Measurements from ENCODE around the gene CLDN6.

CLDN6 gene

DNA sequence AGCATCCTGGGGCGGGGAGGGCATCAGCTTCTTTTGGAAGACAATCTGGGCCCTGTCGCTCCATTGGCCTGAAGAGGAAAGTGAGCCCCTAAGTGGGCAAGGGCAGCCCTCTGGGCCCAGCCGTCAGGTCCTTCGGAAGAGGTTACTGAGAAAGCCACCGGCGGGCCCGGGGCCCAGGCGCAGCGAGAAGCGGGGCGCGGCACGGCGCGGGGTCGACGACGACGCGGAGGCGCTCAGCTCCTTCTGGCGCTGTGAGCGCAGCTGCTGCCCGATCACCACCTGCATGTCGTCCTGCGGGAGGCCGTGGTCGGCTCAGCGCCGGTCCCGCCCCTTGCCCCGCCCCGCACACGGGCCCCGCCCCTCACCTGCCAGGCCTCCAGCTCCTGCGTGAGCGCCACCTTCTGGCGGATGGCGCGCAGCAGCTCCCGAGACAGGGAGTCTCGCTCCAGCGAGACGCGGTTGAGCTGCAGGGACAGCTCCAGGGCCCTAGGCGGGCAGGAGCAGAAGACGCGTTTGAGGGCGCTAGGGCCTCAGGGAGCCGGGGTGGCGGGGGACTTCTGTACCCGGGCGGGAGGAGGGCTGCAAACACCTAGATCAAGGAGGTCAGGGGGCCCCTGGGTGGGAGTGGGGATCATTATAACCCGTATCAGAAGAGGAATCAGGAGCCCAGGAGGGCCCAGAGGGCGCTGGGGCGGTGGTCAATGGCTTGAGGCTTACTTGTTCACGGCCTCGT, 10.2 kb upstream of the CLDN6 start:
- DNase-seq (ENCODE audit: low spot score), result peak; percentile 57

DNA sequence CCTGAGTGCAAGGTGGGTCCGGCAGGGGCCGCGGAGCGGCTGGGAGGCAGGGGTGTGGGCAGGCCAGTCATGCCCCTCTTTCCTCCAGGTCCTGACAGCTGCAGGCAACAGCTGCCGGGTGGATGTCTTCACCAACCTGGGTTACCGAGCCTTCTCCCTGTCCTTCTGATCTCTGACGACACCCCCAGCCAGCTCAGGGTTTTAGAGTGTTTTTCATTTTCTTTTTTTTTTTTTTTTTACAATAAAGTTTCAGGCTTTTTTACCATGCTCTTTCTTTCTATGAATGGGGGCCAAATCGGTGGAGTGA, 9.5 kb upstream of the CLDN6 start:
- DNase-seq (ENCODE audit: low spot score), result no peak

DNA sequence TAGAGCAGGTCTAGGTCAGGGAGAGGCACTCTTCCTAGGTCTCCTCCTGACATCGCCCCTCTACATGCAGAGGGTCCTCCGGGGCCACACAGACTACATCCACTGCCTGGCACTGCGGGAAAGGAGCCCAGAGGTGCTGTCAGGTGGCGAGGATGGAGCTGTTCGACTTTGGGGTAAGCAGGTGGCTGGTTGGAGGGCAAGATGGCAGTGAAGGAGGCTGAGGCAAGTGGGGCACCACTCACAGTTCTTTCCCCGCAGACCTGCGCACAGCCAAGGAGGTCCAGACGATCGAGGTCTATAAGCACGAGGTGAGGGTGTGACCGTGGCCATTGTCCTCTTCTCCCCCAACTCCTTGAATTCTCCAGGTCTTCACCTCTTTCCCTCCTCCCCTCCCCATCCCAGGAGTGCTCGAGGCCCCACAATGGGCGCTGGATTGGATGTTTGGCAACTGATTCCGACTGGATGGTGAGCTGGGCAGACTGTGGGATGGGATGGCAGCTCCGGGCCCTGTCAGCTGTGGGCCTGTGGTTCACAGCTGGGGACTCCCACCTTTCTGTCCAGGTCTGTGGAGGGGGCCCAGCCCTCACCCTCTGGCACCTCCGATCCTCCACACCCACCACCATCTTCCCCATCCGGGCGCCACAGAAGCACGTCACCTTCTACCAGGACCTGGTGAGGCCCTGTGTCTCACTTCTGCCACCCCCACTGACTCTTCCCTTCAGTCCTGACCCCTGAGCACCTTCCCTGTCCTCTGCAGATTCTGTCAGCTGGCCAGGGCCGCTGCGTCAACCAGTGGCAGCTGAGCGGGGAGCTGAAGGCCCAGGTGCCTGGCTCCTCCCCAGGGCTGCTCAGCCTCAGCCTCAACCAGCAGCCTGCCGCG, 8.9 kb upstream of the CLDN6 start:
- no peak for DNase-seq (ENCODE audit: low spot score)

DNA sequence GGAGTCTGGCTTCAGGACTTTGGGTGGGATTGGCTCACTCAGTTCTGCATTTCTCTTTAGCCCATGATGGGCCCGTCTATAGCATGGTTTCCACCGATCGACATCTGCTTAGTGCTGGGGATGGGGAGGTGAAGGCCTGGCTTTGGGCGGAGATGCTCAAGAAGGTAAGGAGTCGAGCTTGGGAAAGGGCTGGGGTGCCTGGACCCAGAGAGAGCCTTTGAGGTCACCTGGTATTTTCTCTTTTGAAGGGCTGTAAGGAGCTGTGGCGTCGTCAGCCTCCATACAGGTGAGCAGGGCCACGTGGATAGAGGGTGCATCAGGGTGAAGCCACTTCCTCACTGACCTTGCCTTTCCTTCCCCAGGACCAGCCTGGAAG, 8.0 kb upstream of the CLDN6 start:
- DNase-seq (ENCODE audit: low spot score), result no peak

DNA sequence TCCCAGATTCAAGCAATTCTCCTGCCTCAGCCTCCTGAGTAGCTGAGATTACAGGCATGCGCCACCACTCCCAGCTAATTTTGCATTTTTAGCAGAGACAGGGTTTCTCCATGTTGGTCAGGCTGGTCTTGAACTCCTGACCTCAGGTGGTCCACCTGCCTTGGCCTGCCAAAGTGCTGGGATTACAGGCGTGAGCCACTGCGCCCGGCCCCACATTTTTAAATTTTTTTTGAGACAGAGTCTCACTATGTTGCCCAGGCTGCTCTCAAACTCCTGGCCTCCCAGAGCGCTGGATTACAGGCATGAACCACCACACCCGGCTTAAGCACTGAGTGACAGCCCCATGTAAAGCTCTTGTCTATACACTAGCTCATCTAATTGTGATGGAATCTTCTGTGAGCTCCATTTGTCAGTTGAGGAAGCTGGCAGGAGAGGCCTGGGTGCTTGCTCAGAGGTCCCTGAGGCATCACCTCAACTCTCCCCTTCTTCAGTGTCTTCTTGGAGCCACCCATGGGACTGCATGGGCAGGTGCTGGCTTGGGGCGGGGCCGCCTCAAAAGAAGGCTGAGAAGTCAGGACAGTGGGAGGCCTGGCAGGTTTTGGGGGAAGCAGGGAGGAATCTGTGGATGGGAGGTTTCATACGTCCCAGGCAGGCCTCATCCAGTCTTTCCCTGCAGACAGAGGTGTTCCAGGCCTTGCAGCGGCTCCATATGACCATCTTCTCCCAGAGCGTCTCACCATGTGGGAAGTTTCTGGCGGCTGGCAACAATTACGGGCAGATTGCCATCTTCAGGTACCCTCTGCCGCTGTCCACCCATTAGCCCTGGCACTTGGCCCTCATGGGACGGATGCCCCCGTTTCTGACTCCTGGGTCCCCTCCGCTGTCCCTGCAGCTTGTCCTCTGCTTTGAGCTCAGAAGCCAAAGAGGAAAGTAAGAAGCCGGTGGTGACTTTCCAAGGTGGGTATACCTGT, 7.3 kb upstream of the CLDN6 start:
- no peak for DNase-seq (ENCODE audit: low spot score)

DNA sequence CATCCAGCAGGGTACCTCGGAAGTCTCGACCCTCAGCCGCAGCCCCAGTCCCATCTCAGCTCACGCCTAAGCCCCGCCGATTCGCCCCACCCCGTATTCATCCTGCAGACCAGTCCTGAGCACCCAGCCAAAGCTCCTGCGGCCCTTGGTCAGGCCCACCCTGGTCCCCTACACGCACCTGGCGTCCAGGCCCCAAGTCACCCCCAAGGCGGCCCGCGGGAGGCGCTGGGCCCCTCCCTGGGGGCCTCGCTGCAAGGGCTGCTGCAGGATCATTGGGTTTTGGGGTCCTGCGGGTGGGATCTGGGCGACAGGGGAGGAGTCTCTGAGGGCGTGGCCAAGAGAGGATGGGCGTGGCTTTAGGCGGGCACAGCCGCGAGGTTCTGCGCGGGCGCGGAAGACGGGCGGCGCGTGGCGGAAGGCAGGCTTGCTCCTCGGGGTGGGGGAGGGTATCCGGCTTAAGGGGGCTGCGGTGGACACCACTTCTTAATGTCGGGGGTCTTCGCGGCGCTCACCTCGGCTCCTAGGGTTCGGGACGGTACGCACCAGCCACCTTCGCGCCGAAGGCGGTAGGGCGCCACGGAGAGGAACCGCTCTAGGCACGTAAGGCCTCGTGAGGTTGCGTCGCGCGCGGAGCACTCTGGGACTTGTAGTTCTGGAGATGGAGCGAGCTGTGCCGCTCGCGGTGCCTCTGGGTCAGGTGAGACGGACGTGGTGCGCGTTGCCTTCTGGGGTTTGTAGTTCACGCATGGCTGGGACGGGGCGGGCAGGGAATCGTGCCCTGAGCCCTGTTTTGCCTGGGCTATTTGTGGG, 5.9 kb upstream of the CLDN6 start, which contains the start of the genes HCFC1R1 and THOC6:
HCFC1R1 (minus strand) TSS at position 274 of the 810 bp plus-strand sequence; CDS start at position 273, 1 bp downstream.
THOC6 (plus strand) TSS at position 367 of the 810 bp plus-strand sequence; CDS start at position 659, 292 bp downstream.
- peak; percentile 99 for DNase-seq (ENCODE audit: low spot score)

DNA sequence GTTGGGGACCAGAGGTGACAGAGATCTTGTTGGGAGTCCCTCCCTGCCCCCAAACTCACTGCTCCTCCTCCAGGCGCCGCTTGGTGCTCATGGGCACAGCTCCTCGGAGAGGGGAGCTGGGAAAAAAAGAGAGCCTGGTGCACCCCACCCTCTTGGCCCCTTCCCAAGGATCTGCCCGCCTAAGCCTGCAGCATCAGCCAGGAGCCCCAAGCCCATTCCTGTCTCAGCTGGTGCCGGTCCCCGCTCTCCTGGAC, 5.4 kb upstream of the CLDN6 start:
- DNase-seq (ENCODE audit: low spot score), result peak; percentile 92

DNA sequence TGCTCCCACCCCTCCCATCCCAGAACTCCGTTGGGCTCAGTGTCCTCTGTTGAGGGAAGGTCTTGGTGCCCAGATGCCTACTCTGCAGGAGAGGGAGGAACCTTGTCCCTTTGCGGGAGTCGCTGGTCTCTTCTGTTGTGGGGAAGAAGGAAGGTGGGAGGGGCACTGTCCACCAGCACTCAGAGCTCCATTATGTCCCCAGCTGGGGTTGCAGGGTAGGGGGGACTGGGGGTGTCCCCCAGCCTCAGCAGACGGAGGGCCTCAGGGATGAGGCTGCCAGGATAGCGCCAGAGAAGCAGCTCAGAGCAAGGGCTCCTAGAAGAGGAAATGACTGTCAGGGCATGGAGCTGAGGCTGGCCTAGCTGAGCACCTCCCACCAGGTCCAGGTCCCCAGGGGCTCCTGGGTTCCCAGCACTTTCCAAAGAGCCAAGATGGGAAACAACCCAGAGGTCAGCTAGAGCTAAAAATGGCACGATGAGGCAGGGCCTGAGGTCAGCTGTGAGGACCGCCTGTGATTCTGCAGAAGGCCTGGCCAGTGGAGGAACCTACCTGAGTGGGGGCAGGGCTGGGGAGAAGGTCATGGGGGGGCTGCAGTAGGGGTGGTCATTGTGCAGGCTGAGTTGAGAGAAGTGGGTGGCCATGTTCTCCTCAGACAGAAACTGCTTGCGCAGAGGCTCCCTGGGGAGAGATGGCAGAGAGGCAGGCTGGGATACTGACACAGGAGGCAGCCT, 4.9 kb upstream of the CLDN6 start:
- DNase-seq (ENCODE audit: low spot score), result no peak

DNA sequence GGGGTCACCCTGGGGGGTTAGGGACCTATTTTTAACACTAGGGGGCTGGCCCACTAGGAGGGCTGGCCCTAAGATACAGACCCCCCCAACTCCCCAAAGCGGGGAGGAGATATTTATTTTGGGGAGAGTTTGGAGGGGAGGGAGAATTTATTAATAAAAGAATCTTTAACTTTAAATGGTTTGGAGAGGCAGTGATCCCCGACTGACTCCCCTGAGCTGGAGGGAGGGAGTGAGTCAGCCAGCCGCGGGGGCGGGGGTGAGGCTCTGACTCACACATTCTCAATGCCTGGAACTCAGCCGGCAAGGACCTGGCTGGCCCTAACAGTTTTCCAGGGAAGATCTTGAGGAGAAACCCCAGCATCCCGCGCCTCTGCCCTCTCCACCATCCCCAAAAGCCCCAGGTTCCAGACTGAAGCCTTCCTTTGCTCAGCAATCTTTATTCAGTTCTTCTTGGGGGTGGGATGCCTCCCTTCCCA, 4.3 kb upstream of the CLDN6 start:
- peak; percentile 95 for DNase-seq (ENCODE audit: low spot score)

DNA sequence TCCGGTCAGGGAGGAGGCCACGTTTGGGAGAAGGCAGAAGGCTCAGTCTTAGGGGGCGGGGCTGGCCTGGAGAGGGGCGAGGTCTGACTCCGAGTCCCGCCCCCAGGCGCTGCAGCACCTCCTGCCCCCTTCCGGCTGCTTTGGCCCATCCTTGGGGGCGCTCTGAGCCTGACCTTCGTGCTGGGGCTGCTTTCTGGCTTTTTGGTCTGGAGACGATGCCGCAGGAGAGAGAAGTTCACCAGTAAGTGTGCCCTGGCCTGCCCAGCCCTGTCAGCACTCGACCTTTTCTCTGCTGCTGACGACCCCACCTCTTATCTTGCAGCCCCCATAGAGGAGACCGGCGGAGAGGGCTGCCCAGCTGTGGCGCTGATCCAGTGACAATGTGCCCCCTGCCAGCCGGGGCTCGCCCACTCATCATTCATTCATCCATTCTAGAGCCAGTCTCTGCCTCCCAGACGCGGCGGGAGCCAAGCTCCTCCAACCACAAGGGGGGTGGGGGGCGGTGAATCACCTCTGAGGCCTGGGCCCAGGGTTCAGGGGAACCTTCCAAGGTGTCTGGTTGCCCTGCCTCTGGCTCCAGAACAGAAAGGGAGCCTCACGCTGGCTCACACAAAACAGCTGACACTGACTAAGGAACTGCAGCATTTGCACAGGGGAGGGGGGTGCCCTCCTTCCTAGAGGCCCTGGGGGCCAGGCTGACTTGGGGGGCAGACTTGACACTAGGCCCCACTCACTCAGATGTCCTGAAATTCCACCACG, 3.6 kb upstream of the CLDN6 start:
- peak; percentile 98 for DNase-seq (ENCODE audit: low spot score)

DNA sequence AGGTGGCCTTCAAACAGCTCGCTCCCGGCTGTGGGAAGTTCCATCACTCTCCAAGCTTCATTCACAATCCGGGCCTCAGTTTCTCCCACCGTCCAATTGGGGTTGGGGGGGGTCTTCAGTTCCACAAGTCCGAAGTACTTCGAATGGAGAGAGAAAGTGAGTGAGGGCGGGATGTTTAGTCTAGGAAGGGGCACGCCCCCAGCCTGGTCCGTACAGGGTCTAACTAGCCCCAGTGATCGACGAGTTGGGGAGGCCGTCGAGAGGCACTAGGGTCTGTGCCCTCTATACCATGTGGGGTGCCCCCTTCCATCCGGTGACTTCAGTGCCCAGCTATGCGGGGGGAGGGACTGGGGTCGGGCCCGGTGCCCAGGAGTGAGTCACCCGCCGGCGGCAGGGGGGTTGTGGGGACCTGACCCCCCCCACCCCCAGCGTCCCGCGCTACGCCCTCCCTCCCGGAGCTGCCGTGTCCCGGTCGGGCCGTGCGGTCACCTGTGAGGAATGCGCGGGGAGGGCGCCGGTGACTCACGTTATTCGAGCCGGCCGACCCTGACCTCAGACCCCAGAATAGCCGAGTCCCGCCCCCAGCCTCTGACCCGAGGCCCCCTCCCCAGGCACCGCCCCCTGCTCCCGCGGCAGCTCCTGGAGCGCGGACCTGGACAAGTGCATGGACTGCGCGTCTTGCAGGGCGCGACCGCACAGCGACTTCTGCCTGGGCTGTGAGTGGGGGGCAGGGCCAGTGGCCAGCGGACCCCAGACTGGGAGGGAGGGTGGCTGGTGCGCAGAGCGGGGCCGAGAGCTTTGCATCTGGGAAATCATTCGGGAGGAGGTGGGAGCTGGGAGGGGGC, 2.8 kb upstream of the CLDN6 start:
- DNase-seq (ENCODE audit: low spot score), result peak; percentile 97

DNA sequence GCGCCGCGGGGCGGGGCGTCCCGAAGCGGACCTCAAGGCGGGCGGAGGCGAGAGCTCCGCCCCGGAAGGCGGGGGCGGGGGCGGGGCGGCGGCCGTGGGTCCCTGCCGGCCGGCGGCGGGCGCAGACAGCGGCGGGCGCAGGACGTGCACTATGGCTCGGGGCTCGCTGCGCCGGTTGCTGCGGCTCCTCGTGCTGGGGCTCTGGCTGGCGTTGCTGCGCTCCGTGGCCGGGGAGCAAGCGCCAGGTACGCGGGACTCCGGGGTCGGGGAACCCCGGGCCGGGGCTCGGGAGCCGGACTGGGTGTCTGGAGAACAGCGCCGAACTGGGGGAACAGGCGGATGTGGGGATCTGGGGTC, 2.2 kb upstream of the CLDN6 start, which contains the start of gene TNFRSF12A:
TNFRSF12A (plus strand) TSS at position 122 of the 357 bp plus-strand sequence; CDS start at position 152, 30 bp downstream.
- DNase-seq (ENCODE audit: low spot score), result peak; percentile 90

DNA sequence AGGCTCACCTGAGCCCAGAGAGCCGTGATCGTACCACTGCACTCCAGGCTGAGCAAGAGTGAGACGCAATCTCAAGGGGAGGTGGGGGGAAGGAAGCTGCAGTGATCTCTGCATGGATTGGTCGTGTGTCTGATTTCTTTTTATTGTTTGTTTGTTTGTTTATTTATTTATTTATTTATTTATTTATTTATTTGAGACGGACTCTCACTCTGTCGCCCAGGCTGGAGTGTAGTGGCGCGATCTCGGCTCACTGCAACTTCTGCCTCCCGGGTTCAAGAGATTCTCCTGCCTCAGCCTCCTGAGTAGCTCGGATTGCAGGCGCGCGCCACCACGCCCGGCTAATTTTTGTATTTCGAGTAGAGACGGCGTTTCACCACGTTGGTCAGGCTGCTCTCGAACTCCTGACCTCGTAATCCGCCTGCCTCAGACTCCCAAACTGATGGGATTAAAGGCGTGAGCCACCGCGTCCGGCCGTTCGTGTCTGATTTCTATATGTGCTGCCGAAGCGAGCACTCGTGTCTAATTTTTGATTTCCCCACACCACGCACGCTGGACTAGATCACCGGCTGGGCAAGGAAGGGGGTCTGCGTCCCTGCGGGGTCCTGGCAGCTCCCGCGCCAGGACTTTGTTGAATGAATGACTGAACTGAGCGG, 1.7 kb upstream of the CLDN6 start:
- DNase-seq (ENCODE audit: low spot score), result no peak

DNA sequence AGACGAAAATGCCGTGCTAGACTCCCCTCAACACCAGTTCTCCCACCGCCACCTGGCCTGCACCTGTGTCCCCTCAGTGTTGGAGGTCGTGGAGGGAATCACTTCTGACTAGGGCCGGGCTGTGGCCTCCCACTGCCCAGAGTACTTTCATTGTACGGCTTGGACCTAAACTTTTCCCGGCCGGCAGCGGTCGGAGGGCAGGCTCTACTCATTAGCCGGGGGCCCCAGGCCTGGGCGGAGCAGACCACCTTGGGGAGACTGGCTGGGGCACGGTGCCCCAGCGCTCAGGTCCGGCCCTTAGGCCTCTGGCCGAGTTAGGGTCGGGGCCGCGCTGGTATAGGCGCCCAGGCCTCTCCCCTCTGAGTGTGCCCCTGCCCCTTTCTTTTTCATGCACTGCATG, 639 bp downstream of the CLDN6 start:
- no peak for DNase-seq (ENCODE audit: low spot score)

DNA sequence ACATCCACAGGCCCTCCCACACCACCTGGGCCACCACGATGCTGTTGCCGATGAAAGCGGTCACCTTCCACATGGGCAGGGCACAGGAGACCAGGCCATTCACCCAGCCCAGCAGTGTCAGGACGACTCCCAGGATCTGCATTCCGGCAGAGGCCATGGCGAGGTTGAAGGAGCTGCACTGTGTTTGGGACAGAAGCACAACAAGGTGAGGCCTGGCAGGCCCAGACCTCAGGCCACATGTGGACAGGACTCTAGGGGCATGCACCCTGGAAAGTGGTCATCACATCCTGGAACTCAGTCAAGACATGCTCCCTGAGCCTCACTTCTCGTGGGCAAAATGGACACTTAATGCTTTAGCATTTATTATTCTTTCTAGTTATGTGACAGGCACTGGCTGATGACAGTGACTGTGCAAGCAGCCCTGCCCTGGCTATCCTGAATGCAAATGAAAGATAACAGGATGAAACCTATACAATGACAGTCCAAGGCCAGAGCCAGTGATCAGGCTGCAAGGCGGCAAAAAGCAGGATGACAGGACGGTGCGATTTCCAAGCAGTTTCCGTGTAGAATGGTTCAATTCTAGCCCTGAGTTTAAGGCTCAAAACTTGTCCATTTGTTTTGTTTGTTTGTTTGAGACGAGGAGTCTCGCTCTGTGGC, 2.0 kb downstream of the CLDN6 start:
- no peak for DNase-seq (ENCODE audit: low spot score)

DNA sequence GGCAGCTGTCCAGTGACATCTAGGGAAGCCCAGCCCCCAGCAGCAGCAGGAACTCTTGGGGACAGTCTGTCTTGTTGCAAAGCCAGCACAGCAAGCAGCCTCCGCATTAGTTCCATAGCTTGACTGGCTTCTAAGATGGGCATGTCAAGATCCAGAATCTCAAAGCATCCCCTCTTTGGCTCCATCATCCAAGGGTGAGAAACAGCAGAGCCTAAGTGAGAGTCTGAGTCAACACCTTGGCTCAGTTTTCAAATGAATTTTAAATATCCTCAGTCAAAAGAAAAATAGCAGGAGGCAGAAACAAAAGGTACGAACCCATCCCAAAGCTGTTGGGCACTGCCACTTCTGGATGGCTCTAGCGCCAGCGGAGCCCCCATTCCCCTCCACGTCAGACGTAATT, 3.0 kb downstream of the CLDN6 start:
- DNase-seq (ENCODE audit: low spot score), result no peak

DNA sequence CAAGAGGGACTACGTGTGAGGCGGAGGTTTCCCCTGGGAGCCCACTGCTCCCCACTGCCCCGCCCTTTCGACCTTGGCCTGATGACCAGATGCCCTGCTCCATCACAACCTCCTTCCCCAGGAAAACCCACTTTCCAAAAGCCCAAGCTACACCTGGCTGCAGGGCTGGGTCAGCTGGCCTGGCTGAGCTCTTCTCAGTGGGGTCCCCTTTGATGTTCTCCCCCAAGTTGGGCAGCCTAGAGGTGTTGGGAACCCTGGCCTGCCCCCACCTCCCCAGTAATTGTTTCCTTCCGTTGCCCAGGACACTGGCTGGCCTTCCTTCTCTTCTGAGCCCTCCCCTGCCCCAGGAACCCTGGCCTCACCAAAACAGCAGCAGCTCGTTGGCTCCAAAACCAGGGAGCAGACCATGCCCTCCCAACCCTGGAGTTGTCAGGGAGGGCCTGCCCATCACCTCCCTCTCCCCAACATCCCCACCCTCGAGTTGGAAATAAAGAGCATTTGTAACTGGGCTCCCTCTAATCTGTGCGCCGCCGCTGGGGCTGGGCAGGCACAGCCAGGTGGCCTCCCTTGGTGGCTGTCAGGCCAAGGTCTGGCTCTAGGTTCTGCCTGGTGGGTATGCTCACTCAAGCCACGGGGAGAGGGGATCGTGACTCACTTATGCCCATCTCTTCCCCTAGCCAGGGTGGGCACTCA, 3.8 kb downstream of the CLDN6 start:
- no peak for DNase-seq (ENCODE audit: low spot score)
